IPS-NIHi7 (cell line): Measurements from ENCODE around the gene GGCX.

Experiments used
- DNase-seq: peaks from one replicate; pipeline ENCODE4 v3.0.0; 2012; ENCODE audit warnings: mixed read lengths; ENCODE audit errors: extremely low spot score

The GGCX gene

GRCh38 chr2:85516653-85517389 lies 44.5 kb downstream of the GGCX start:
- DNase-seq = no peak

- no peak for DNase-seq
Measured at GRCh38 chr2:85514323-85514722, 47.0 kb downstream of the GGCX start.

GRCh38 chr2:85511008-85511811 lies 50.1 kb downstream of the GGCX start:
- peak; percentile 3 for DNase-seq

GRCh38 chr2:85506768-85507181 lies 54.5 kb downstream of the GGCX start:
- no peak for DNase-seq

GRCh38 chr2:85505551-85506238 lies 55.6 kb downstream of the GGCX start:
- DNase-seq = no peak

GRCh38 chr2:85504778-85505261 lies 56.5 kb downstream of the GGCX start:
- DNase-seq = no peak

GRCh38 chr2:85503851-85504777 lies 57.2 kb downstream of the GGCX start:
- no peak for DNase-seq

GRCh38 chr2:85503168-85503850 lies 58.0 kb downstream of the GGCX start:
- DNase-seq = no peak

- no peak for DNase-seq
Measured at GRCh38 chr2:85502720-85503119, 58.6 kb downstream of the GGCX start.

GRCh38 chr2:85501248-85501647 lies 60.0 kb downstream of the GGCX start:
- DNase-seq = peak; percentile 35

GRCh38 chr2:85497944-85498630 lies 63.2 kb downstream of the GGCX start:
- DNase-seq = no peak

GRCh38 chr2:85496436-85496835 lies 64.9 kb downstream of the GGCX start:
- DNase-seq = no peak
